ENCODE measurements around the gene RRAGC.

DNA sequence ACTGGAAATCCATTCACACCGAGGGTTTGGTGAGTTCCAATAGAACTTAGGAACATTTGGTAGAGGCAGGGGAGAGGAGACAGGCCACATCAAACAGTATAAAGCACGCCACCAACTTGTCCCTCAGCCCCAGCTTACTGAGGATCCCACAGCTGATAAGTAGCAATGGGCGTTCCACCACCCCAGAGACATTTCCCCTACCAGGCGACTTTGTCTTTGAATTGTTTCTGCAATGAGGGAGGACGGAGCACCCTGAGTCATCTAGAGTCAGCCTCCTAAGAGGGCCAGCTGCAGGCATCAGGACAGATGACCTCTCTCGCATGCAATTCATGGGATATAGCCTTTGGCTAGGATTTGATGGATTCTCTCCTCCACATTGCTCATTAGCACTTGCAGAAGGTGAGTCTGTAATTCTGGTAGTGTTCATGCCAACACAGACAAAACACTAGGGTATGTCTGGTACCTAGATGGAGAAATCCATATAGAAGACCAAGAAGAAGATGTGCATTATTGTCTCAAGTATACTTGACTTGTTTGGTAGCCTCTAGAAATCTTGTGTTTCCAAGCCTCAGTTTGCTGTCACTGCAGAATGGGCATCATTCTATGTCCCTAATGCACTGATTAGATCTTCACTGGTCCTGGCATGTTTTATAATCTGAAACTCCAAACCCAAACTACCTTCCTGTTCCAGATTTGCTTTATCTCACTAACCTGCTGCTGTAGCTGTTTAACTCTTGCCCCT is 69.0 kb downstream of the RRAGC start:
- TF ChIP-seq, protein P1, sequence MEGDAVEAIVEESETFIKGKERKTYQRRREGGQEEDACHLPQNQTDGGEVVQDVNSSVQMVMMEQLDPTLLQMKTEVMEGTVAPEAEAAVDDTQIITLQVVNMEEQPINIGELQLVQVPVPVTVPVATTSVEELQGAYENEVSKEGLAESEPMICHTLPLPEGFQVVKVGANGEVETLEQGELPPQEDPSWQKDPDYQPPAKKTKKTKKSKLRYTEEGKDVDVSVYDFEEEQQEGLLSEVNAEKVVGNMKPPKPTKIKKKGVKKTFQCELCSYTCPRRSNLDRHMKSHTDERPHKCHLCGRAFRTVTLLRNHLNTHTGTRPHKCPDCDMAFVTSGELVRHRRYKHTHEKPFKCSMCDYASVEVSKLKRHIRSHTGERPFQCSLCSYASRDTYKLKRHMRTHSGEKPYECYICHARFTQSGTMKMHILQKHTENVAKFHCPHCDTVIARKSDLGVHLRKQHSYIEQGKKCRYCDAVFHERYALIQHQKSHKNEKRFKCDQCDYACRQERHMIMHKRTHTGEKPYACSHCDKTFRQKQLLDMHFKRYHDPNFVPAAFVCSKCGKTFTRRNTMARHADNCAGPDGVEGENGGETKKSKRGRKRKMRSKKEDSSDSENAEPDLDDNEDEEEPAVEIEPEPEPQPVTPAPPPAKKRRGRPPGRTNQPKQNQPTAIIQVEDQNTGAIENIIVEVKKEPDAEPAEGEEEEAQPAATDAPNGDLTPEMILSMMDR (IDR thresholded peaks at IDR 0.05) = no peak
- TF ChIP-seq POLR2AphosphoS5 (IDR thresholded peaks at IDR 0.05) = no peak
- TF ChIP-seq POLR2A (IDR thresholded peaks at IDR 0.05) = no peak
